Measurements from ENCODE around the gene ROBO2. TPM values are rescaled to one million over a fixed set of nuclear protein-coding genes. Genes with fewer than 3 reads are reported as not detected.

Gene ROBO2
- total and polyA plus RNA-seq, 2 experiments from 2014 or later, result 1.5 to 7.8 TPM

GRCh38 chr3:77052733-77053670 lies 13.1 kb downstream of the ROBO2 start:
- ATAC-seq (no peak), DNase-seq (ENCODE audit: low spot score) (no peak)
- H3K27ac ChIP-seq (ENCODE audit: low read depth), result no peak overlapping the region
- peaks cover 25% of the 10 kb centered on the region for H3K4me1 ChIP-seq (ENCODE audit: insufficient read depth)
- no peaks in the 10 kb centered on the region for H3K36me3 ChIP-seq (ENCODE audit: insufficient read depth)
- Mint-ChIP-seq H3K36me3 (ENCODE audit: low read depth) (no peaks in the 10 kb centered on the region), H3K4me3 (no peak overlapping the region), H3K9me3 (no peaks in the 10 kb centered on the region), H3K27me3 (ENCODE audit: insufficient read depth, low read depth, poor library complexity) (no peaks in the 10 kb centered on the region), H3K27ac (peak overlapping the region; percentile 39; the same call in 1 of the 2 replicates), H3K4me1 (peaks cover 28% of the 10 kb centered on the region)
- H3F3A ChIP-seq (replicated peaks; ENCODE audit: low read depth), result no peaks in the 10 kb centered on the region
- no peak overlapping the region for H3K4me2 ChIP-seq
- H3K27me3 ChIP-seq (ENCODE audit: insufficient read depth), result no peaks in the 10 kb centered on the region
- TF ChIP-seq ZNF114 (CRISPR knock-in tag; IDR thresholded peaks at IDR 0.05) (no peak), JUNB (IDR thresholded peaks at IDR 0.05; ENCODE audit: unreplicated experiment) (no peak), CTCF (conservative IDR thresholded peaks at IDR 0.05; ENCODE audit: low read depth in 2 of 2) (no peak), ZNF331 (CRISPR knock-in tag; IDR thresholded peaks at IDR 0.05; ENCODE audit: low read depth) (no peak), POLR2AphosphoS5 (IDR thresholded peaks at IDR 0.05; ENCODE audit: low read depth) (no peak), EZH2phosphoT487 (IDR thresholded peaks at IDR 0.05; ENCODE audit: unreplicated experiment) (no peak), ETS1 (IDR thresholded peaks at IDR 0.05) (no peak), ZNF462 (CRISPR knock-in tag; IDR thresholded peaks at IDR 0.05) (no peak), NANOG (IDR thresholded peaks at IDR 0.05; ENCODE audit: borderline replicate concordance) (no peak), STAT1 (IDR thresholded peaks at IDR 0.05; ENCODE audit: unreplicated experiment) (no peak), CREB1 (CRISPR knock-in tag; IDR thresholded peaks at IDR 0.05; ENCODE audit: low read depth) (no peak), EZH2 (IDR thresholded peaks at IDR 0.05; ENCODE audit: low read depth, unreplicated experiment) (no peak), REST (IDR thresholded peaks at IDR 0.05; ENCODE audit: unreplicated experiment) (no peak)
- H2AFZ ChIP-seq, result no peak overlapping the region
- no peak overlapping the region for H3K4me3 ChIP-seq
- H3K79me2 ChIP-seq (replicated peaks; ENCODE audit: insufficient read depth), result no peaks in the 10 kb centered on the region
- H4K20me1 ChIP-seq (replicated peaks; ENCODE audit: insufficient read depth), result no peaks in the 10 kb centered on the region
- no peaks in the 10 kb centered on the region for H3K9me2 ChIP-seq (ENCODE audit: insufficient read depth)
